ENCODE data around the gene ACAP3.
A peak's percentile ranks its signal among the peaks of the same experiment; 100 is the strongest.

The ACAP3 gene

DNA sequence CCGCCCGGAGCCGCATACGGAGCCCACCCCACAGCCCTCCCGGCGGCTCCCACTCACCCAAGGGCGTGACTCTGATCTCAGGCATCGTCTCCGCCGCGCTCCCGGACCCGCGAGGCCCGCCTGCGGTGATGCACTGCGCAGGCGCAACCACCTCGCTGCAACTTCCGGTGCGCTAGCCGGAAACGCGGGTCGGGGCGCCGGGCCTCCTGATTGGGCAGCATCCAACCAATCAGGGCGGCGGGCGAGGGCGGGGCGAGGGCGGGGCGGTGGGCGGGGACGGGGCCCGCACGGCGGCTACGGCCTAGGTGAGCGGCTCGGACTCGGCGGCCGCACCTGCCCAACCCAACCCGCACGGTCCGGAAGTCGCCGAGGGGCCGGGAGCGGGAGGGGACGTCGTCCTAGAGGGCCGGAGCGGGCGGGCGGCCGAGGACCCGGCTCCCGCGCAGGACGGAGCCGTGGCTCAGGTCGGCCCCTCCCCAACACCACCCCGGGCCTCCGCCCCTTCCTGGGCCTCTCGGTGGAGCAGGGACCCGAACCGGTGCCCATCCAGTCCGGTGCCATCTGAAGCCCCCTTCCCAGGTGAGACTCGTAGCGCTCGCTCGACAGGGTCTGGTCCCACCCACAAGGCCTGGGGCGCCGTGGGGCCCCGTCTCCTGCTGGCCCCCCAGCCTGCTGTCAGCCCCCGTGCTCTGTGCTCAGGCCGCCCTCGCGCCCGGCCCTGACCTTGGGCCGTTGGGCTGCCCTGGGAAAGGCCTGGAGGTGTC lies 17.0 kb upstream of the ACAP3 start, which contains the start of the genes CPTP and INTS11:
CPTP (plus strand) TSS at position 279 of the 764 bp plus-strand sequence. CDS start 2,109 bp downstream, outside the sequence.
INTS11 (minus strand) TSS at position 137 of the 764 bp plus-strand sequence; CDS start at position 85, 52 bp downstream.
- peak within 1 kb of the TSS; percentile 95 for H3K4me2 ChIP-seq (ENCODE audit: low read depth, low read length, poor library complexity, severe bottlenecking)
- no peaks in the 10 kb centered on the region for H3K9me2 ChIP-seq (replicated peaks; ENCODE audit: low read depth, low read length)
- peak within 1 kb of the TSS; percentile 96 for H3K9ac ChIP-seq (ENCODE audit: low read depth, low read length, poor library complexity, severe bottlenecking)
- H3F3A ChIP-seq (ENCODE audit: low read depth): no peaks in the 10 kb centered on the region
- H3K36me3 ChIP-seq (ENCODE audit: insufficient read depth, low read length): no peaks in the 10 kb centered on the region
- TF ChIP-seq CTCF (conservative IDR thresholded peaks at IDR 0.05; ENCODE audit: low read length) (no peak), EZH2phosphoT487 (IDR thresholded peaks at IDR 0.05; ENCODE audit: borderline replicate concordance) (no peak)
- no peaks in the 10 kb centered on the region for H3K27me3 ChIP-seq (ENCODE audit: insufficient read depth, low read length, poor library complexity, severe bottlenecking)
- peaks cover 37% of the 10 kb centered on the region for H3K4me1 ChIP-seq (ENCODE audit: insufficient read depth, low read length, poor library complexity, severe bottlenecking)
- H4K20me1 ChIP-seq (ENCODE audit: insufficient read depth, low read length, poor library complexity, severe bottlenecking): peaks cover 53% of the 10 kb centered on the region
- H3K9me3 ChIP-seq (ENCODE audit: insufficient read depth, low read depth, low read length): no peaks in the 10 kb centered on the region
- H3K4me3 ChIP-seq (ENCODE audit: low read length, poor library complexity, severe bottlenecking): peak within 1 kb of the TSS; percentile 100
- H2AFZ ChIP-seq (ENCODE audit: low read length): peak within 1 kb of the TSS; percentile 95
- peaks cover 64% of the 10 kb centered on the region for H3K79me2 ChIP-seq (ENCODE audit: insufficient read depth, low read length)

DNA sequence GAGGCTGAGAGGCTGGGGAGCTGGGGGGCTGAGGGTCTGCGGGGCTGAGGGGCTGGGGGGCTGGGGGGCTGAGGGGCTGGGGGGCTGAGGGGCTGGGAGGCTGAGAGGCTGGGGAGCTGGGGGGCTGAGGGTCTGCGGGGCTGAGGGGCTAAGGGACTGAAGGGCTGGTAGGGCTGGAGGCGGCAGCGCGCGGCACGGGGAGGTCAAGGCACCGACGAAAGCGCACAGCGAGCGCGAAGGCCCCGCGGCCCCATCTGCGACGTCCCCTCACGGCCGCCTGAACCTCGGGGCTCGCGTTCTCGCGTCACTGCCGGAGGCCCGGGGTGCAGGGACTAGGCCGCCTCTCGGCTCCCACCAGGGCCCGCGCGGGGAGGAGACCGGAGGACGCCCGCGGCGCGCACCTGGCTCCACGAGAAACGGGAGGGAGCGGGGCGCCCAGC lies 16.4 kb upstream of the ACAP3 start:
- no peaks in the 10 kb centered on the region for H3K27me3 ChIP-seq (ENCODE audit: insufficient read depth, low read length, poor library complexity, severe bottlenecking)
- H3K4me1 ChIP-seq (ENCODE audit: insufficient read depth, low read length, poor library complexity, severe bottlenecking): peaks cover 38% of the 10 kb centered on the region
- no peaks in the 10 kb centered on the region for H3K36me3 ChIP-seq (ENCODE audit: insufficient read depth, low read length)
- peaks cover 70% of the 10 kb centered on the region for H3K79me2 ChIP-seq (ENCODE audit: insufficient read depth, low read length)
- H4K20me1 ChIP-seq (ENCODE audit: insufficient read depth, low read length, poor library complexity, severe bottlenecking): peaks cover 53% of the 10 kb centered on the region
- peak overlapping the region; percentile 96 for H3K9ac ChIP-seq (ENCODE audit: low read depth, low read length, poor library complexity, severe bottlenecking)
- peak overlapping the region; percentile 53 for H3K4me2 ChIP-seq (ENCODE audit: low read depth, low read length, poor library complexity, severe bottlenecking)
- H3K4me3 ChIP-seq (ENCODE audit: low read length, poor library complexity, severe bottlenecking): peak overlapping the region; percentile 100
- H2AFZ ChIP-seq (ENCODE audit: low read length): peak overlapping the region; percentile 87; the same call in 1 of the 2 replicates
- H3K9me3 ChIP-seq (ENCODE audit: insufficient read depth, low read depth, low read length): no peaks in the 10 kb centered on the region
- H3K9me2 ChIP-seq (replicated peaks; ENCODE audit: low read depth, low read length): no peaks in the 10 kb centered on the region
- no peak for TF ChIP-seq EZH2phosphoT487 (IDR thresholded peaks at IDR 0.05; ENCODE audit: borderline replicate concordance)
- TF ChIP-seq CTCF (conservative IDR thresholded peaks at IDR 0.05; ENCODE audit: low read length): no peak
- H3F3A ChIP-seq (ENCODE audit: low read depth): no peaks in the 10 kb centered on the region

GRCh38 chr1:1322952-1323351 lies 15.2 kb upstream of the ACAP3 start:
- Histone ChIP-seq H3K27me3 (ENCODE audit: insufficient read depth, low read length, poor library complexity, severe bottlenecking) (no peaks in the 10 kb centered on the region), H3K4me2 (ENCODE audit: low read depth, low read length, poor library complexity, severe bottlenecking) (peak overlapping the region; percentile 85), H2AFZ (ENCODE audit: low read length) (no peak overlapping the region), H3K79me2 (ENCODE audit: insufficient read depth, low read length) (peaks cover 73% of the 10 kb centered on the region), H3K36me3 (ENCODE audit: insufficient read depth, low read length) (no peaks in the 10 kb centered on the region), H3F3A (ENCODE audit: low read depth) (no peaks in the 10 kb centered on the region), H3K9ac (ENCODE audit: low read depth, low read length, poor library complexity, severe bottlenecking) (peak overlapping the region; percentile 62), H3K4me3 (ENCODE audit: low read length, poor library complexity, severe bottlenecking) (peak overlapping the region; percentile 67), H3K9me2 (replicated peaks; ENCODE audit: low read depth, low read length) (no peaks in the 10 kb centered on the region), H3K9me3 (ENCODE audit: insufficient read depth, low read depth, low read length) (no peaks in the 10 kb centered on the region), H3K4me1 (ENCODE audit: insufficient read depth, low read length, poor library complexity, severe bottlenecking) (peaks cover 38% of the 10 kb centered on the region), H4K20me1 (ENCODE audit: insufficient read depth, low read length, poor library complexity, severe bottlenecking) (peaks cover 65% of the 10 kb centered on the region)
- TF ChIP-seq EZH2phosphoT487 (IDR thresholded peaks at IDR 0.05; ENCODE audit: borderline replicate concordance) (no peak), CTCF (conservative IDR thresholded peaks at IDR 0.05; ENCODE audit: low read length) (no peak)

Measured in Loucy (cell line).